HCT116 (cell line): ENCODE measurements around the gene CDK11B.

ENCODE experiments used
- ATF3 ChIP-seq: IDR thresholded peaks from 2 replicates; pipeline ENCODE4 v1.6.1; 2012
- CTCF ChIP-seq, 3 experiments: fragments of 200-600 bp in 1 of 3; sonication (generic) in 1 of 3; IDR thresholded peaks in 2 of 3; conservative IDR thresholded peaks in 1 of 3; 2 replicates each; pipeline ENCODE4 v1.5.1; 2012 to 2017; ENCODE audit warnings: low read depth in 2 of 3, low read length in 2 of 3, antibody characterized with exemption in 1 of 3, borderline replicate concordance in 1 of 3, control low read depth in 1 of 3, mild to moderate bottlenecking in 1 of 3, mixed read lengths in 1 of 3, mixed run types in 1 of 3, moderate library complexity in 1 of 3; ENCODE audit not compliant: insufficient read depth in 1 of 3
- ELF1 ChIP-seq: IDR thresholded peaks from 2 replicates; pipeline ENCODE4 v1.6.1; 2012; ENCODE audit warnings: low read depth, borderline replicate concordance
- EZH2 ChIP-seq: fragments of 200-600 bp; sonication (generic); IDR thresholded peaks from 2 replicates; pipeline ENCODE4 v1.6.1; 2017; ENCODE audit warnings: antibody characterized with exemption, mixed run types
- FOSL1 ChIP-seq: IDR thresholded peaks from 2 replicates; pipeline ENCODE4 v1.6.1; 2012; ENCODE audit warnings: low read depth
- POLR2A ChIP-seq: IDR thresholded peaks from 2 replicates; pipeline ENCODE4 v1.7.0; 2011; ENCODE audit warnings: borderline replicate concordance; ENCODE audit not compliant: insufficient read depth, insufficient read length; ENCODE audit errors: extremely low read depth
- RAD21 ChIP-seq: IDR thresholded peaks from 2 replicates; pipeline ENCODE4 v1.6.1; 2012; ENCODE audit warnings: low read depth, mild to moderate bottlenecking
- REST ChIP-seq: IDR thresholded peaks from 2 replicates; pipeline ENCODE4 v1.6.1; 2012; ENCODE audit warnings: low read depth
- SP1 ChIP-seq: IDR thresholded peaks from 2 replicates; pipeline ENCODE4 v1.6.1; 2012; ENCODE audit warnings: low read depth
- TCF7L2 ChIP-seq: IDR thresholded peaks from 2 replicates; pipeline ENCODE4 v1.7.0; 2011; ENCODE audit warnings: borderline replicate concordance, inconsistent platforms; ENCODE audit not compliant: insufficient read depth, insufficient read length; ENCODE audit errors: extremely low read depth
- ZFX ChIP-seq: fragments of 450-650 bp; IDR thresholded peaks from 2 replicates; pipeline ENCODE4 v1.6.1; 2017
- ZNF274 ChIP-seq: fragments of 200-500 bp; sonication (Bioruptor generic); IDR thresholded peaks from 2 replicates; pipeline ENCODE4 v1.6.1; 2014; ENCODE audit warnings: mild to moderate bottlenecking, low read depth, low read length, inconsistent platforms

GRCh38 chr1:1671365-1672119 lies 12.7 kb upstream of the CDK11B start:
- no peak for TF ChIP-seq EZH2
- no peak for TF ChIP-seq POLR2A
- TF ChIP-seq TCF7L2 = no peak
- no peak for TF ChIP-seq FOSL1
- TF ChIP-seq ZFX = no peak
- TF ChIP-seq RAD21 = no peak
- no peak for TF ChIP-seq CTCF (IDR thresholded peaks at IDR 0.05 in 2 of 3, conservative IDR thresholded peaks at IDR 0.05 in 1 of 3; ENCODE audit: borderline replicate concordance in 1 of 3, insufficient read depth in 1 of 3, low read depth in 2 of 3, low read length in 2 of 3)
- TF ChIP-seq ZNF274 = no peak
- no peak for TF ChIP-seq ELF1
- TF ChIP-seq REST = no peak
- TF ChIP-seq ATF3 = no peak
- TF ChIP-seq SP1 = no peak
